GM20000 (cell line): ENCODE measurements around the gene CLIC3.

Source experiments
- DNase-seq: peaks from one replicate; pipeline ENCODE4 v3.0.0; 2012; ENCODE audit warnings: low spot score
- CTCF ChIP-seq: IDR thresholded peaks from 2 replicates; pipeline ENCODE4 v1.5.1; 2012; ENCODE audit warnings: mild to moderate bottlenecking, control low read depth; ENCODE audit errors: extremely low read depth, missing control alignments

The CLIC3 gene

GRCh38 chr9:137018761-137019559 lies 22.6 kb upstream of the CLIC3 start:
- DNase-seq, result no peak
- no peak for TF ChIP-seq CTCF

DNA sequence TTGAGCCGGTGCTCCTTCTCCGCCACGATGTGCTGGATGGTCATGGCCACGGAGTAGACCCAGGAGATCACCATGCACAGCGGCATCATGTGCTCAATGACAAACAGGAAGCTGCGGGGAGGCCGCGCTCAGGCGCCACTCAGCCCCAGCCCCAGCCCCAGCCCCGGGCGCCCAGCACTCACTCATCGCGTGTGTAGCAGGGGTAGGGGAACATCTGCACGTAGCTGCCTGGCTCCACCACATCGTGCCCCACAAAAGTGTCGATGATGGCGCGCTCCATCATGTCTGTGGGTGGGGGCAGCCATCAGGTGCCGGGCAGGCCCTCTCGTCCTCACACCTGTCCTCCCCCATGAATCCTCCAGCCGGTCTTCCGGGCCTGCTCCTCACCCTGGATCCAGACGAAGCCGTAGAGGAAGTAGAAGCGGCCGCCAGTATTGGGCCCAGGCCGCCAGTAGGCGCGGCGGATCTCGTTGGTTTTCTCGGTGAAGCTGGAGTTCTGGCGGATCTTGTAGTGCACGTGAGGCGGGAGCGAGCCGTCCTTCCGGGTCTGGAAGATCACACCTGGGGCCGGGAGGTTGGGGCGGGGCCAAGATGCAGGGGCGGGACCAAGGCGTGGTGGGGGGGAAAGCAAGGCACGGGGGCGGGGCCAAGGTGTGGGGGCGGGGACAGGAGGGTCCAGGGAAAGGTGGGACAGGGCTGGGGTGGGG lies 21.6 kb upstream of the CLIC3 start:
- TF ChIP-seq CTCF, result no peak

DNA sequence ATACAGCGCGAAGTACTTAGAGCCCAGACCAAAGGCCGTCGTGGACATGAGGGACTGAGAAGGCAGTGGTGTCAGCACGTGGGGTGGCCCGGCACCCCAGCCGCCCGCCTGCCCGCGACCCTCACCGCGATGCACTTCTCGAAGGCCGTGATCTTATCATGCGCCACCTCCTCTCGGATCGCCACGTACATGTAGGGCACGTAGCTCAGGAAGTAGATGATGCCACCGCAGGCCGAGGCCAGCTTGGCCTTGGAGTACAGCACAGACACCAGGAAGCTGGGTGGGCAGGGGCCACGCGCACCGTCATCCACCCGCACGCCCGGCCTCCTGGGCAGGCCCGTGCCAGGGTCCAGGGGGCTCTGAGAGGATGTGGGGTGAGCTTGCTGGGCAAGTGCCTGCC lies 20.7 kb upstream of the CLIC3 start:
- TF ChIP-seq CTCF, result no peak
- no peak for DNase-seq

More for the DNA sequence above, 21.6 kb upstream of the CLIC3 start:
- no peak for DNase-seq

GRCh38 chr9:137016436-137016835 lies 20.1 kb upstream of the CLIC3 start:
- no peak for DNase-seq
- no peak for TF ChIP-seq CTCF

- no peak for TF ChIP-seq CTCF
- no peak for DNase-seq
These were observed 19.6 kb upstream of the CLIC3 start for GRCh38 chr9:137015976-137016375.

- no peak for DNase-seq
- TF ChIP-seq CTCF, result no peak
These were observed 19.2 kb upstream of the CLIC3 start for GRCh38 chr9:137015540-137015930.

GRCh38 chr9:137014776-137015539 lies 18.6 kb upstream of the CLIC3 start:
- TF ChIP-seq CTCF, result no peak
- no peak for DNase-seq
